HFF-Myc (cell line): ENCODE results near the gene WNT4.

ENCODE experiments used
- DNase-seq: peaks from one replicate; pipeline ENCODE4 v3.0.0-alpha.2; 2011; ENCODE audit warnings: low read depth; ENCODE audit errors: extremely low read depth
- H3K4me3 ChIP-seq: replicated peaks from 2 replicates; pipeline ENCODE4 v1.5.1; 2011; ENCODE audit warnings: low read depth, mild to moderate bottlenecking, control low read depth, low read length
- TF ChIP-seq, protein P1 (sequence below): IDR thresholded peaks from 2 replicates; pipeline ENCODE4 v1.5.1; 2012; ENCODE audit warnings: mild to moderate bottlenecking, low read depth, low read length, control low read depth; ENCODE audit errors: missing control alignments

Gene WNT4

DNA sequence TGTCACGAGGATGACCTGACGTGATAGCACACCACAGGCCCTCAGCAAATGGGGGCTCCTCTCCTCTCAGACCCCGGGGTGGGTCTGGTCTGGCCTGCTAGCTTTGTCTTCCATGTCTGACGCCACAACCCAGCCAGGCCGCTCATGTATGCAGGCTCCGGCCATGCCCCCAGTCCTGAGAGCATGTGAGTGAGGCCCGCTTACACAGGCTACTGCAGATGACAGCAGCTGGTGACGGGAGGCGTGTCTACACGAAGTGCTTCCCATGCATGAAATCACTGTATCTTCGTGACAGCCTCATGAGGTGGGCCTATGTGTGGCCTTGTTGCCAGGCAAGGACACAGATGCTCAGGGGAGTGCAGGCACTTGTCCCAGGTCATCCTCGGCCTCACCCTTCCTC is 16.4 kb downstream of the WNT4 start:
- no peak for DNase-seq
- H3K4me3 ChIP-seq: no peak overlapping the region
- TF ChIP-seq, protein P1, sequence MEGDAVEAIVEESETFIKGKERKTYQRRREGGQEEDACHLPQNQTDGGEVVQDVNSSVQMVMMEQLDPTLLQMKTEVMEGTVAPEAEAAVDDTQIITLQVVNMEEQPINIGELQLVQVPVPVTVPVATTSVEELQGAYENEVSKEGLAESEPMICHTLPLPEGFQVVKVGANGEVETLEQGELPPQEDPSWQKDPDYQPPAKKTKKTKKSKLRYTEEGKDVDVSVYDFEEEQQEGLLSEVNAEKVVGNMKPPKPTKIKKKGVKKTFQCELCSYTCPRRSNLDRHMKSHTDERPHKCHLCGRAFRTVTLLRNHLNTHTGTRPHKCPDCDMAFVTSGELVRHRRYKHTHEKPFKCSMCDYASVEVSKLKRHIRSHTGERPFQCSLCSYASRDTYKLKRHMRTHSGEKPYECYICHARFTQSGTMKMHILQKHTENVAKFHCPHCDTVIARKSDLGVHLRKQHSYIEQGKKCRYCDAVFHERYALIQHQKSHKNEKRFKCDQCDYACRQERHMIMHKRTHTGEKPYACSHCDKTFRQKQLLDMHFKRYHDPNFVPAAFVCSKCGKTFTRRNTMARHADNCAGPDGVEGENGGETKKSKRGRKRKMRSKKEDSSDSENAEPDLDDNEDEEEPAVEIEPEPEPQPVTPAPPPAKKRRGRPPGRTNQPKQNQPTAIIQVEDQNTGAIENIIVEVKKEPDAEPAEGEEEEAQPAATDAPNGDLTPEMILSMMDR: no peak

DNA sequence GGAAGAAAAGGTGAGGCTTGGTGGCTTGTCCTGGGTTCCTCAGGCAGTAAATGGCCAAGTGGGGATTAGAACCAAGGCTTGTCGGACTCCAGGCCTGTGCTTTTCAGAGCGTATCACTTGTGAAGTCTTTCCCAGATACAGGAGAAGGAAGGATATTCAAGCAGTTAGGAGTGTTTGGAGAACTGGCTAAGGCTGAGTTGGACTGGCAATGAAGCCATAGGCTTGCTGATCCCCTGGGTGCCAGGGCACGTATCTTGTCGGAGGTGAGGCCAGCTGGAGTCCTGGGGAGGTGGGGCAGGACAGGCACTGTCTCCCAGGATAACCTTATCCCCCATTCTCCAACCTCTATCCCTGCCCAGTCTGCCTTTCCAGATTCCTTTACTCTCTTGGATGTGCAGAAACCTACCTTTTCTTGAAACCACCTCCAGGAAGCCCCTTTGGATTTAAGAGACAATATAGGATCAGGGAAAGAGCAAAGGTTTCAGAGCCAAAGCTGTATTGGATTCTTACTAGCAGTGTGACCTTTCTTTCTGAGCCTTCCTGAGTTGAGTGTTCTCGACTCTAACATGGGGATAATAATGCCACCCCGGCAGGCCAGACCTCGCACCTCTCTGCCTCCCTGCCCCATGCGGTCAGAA is 18.2 kb downstream of the WNT4 start:
- DNase-seq: no peak
- TF ChIP-seq, protein P1: no peak
- no peak overlapping the region for H3K4me3 ChIP-seq

DNA sequence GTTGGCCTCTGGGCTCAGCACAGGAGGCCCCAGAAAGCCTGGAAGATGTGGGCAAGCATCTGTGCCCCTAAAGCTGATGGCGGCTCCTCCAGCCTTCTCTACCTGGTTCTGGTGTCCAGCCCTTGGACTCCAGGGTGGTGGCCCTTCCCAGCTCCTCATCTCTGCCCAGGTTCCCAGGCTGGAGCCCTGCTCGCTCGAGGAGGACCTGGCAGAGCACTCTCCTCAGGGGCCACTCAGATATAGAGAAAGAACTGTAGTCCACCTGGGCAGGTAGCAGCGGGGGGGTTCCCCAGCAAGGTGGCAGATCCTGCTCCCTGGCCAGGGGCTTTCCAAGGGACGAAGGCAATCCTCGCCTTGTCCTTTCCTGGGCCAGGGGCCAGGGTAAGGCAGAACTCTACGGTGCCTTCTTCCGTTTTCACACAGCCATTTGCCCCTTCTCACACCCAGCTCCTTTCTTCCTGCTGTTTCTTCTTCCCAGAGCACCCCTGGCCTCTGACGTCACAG is 18.9 kb downstream of the WNT4 start:
- TF ChIP-seq, protein P1: no peak
- DNase-seq: no peak
- H3K4me3 ChIP-seq: no peak overlapping the region

DNA sequence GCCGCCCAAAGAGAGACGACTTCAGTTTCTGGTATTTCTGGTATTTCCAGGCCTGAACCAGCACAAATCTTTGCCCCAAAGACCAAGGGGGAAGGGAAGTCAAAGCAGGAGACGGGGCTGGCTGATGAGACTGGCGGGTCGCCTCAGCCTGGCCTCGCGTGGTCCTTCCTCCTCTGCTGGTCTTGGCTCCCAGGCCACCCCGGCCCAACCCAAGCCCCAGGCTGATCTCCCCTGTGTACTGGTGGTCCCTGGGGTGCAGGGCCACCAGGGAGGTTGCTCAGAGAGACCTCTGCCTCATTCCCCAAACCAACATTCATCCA is 19.9 kb downstream of the WNT4 start:
- TF ChIP-seq, protein P1: no peak
- no peak for DNase-seq
- no peak overlapping the region for H3K4me3 ChIP-seq

- DNase-seq: no peak
- TF ChIP-seq, protein P1: no peak
- H3K4me3 ChIP-seq: no peak overlapping the region
Observed at GRCh38 chr1:22122273-22123070, 20.4 kb downstream of the WNT4 start.

DNA sequence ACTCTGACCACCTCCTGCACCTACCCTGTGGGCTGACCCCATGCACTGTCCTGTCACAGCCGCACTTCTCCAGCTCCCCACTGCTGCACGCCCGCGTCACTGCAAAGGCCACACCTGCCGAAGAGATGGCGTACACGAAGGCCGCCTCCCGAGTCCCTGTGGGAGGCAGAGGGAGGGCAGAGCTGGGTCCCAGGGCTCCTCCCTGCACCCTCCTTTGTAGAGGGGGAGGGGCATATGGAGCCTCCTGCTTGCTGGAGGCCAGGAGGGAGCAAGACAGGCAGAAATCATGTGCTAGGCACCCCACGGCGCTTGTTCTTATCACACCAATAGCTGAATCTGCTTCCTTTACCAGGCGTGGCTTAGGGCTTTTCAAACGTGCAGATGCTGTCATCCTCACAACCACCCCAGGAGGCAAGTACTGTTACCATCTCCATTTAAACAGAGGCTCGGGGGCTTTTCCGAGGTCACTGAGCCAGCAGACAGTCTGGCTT is 21.4 kb downstream of the WNT4 start:
- no peak overlapping the region for H3K4me3 ChIP-seq
- no peak for DNase-seq
- TF ChIP-seq, protein P1: no peak
